ENCODE data around the gene LRP1B. TPM values are rescaled to one million over a fixed set of nuclear protein-coding genes. Genes with fewer than 3 reads are reported as not detected.

Gene LRP1B
- total and polyA plus RNA-seq, 2 donors (not counting 1 experiment from before 2014, with no cell fraction given) = not detected

DNA sequence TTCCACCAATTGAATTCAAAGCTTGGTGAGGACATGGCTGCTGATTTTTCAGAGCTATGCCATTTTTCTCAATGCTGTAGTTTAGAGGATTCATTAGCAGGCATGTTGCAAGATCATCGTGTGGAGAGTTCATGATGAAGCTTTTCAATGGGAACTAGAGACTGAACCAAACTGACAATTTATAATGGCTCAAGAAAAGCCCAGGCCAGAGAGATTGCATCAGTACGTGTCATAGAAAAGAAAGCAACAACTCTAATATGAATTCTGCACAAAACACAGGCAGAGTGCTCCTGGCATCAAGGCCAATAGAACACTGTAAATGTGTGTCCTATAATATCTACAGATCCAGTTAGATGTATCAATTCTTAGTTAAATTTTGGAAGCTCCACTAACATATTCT lies 477.6 kb downstream of the LRP1B start:
- Histone ChIP-seq H3K79me2 (ENCODE audit: control insufficient read depth, insufficient read depth, low read length) (no peaks in the 10 kb centered on the region), H3K36me3 (replicated peaks in 1 of 2; ENCODE audit: control extremely low read depth in 1 of 2, control insufficient read depth in 1 of 2, extremely low read depth in 1 of 2, insufficient read depth in 2 of 2, low read length in 1 of 2) (no peaks in the 10 kb centered on the region), H3K27me3 (replicated peaks in 1 of 4; ENCODE audit: control extremely low read depth in 1 of 4, control insufficient read depth in 3 of 4, insufficient read depth in 4 of 4, low read length in 3 of 4) (no peaks in the 10 kb centered on the region), H3K9me3 (ENCODE audit: control extremely low read depth in 1 of 3, control insufficient read depth in 2 of 3, insufficient read depth in 1 of 3, low read length in 2 of 3) (no peaks in the 10 kb centered on the region), H3K4me3 (ENCODE audit: control extremely low read depth in 1 of 5, extremely low read depth in 1 of 5, insufficient read depth in 1 of 5, low read depth in 2 of 5, low read length in 4 of 5) (no peak overlapping the region), H3K27ac (ENCODE audit: low read length in 2 of 2) (no peak overlapping the region), H4K20me1 (ENCODE audit: control insufficient read depth, insufficient read depth, low read length, poor library complexity, severe bottlenecking) (no peaks in the 10 kb centered on the region), H3K4me1 (ENCODE audit: control insufficient read depth in 2 of 2, insufficient read depth in 2 of 2, low read length in 2 of 2) (no peaks in the 10 kb centered on the region), H3K4me2 (replicated peaks; ENCODE audit: low read depth, low read length, poor library complexity, severe bottlenecking) (no peak overlapping the region), H3K9ac (ENCODE audit: low read length) (no peak overlapping the region), H2AFZ (ENCODE audit: insufficient read depth, low read depth, low read length, poor library complexity, severe bottlenecking) (no peak overlapping the region)
- ChIA-PET CTCF (no interaction called here), POLR2A (no interaction called here)
- intact Hi-C loops (cut with micrococcal nuclease) = no loop called here
- Mint-ChIP-seq H3K9me3 (ENCODE audit: insufficient read depth) (no peaks in the 10 kb centered on the region), H3K4me3 (no peak overlapping the region), H3K27ac (no peak overlapping the region), H3K27me3 (no peaks in the 10 kb centered on the region), H3K4me1 (no peaks in the 10 kb centered on the region)
- no CpG with 5 or more reads among the region's 2 CpGs for WGBS (ENCODE audit: insufficient coverage)
- no peak for TF ChIP-seq EZH2 (IDR thresholded peaks at IDR 0.05; ENCODE audit: borderline replicate concordance, insufficient read depth, low read depth, low read length, poor library complexity, severe bottlenecking)
- TF ChIP-seq, protein P1, sequence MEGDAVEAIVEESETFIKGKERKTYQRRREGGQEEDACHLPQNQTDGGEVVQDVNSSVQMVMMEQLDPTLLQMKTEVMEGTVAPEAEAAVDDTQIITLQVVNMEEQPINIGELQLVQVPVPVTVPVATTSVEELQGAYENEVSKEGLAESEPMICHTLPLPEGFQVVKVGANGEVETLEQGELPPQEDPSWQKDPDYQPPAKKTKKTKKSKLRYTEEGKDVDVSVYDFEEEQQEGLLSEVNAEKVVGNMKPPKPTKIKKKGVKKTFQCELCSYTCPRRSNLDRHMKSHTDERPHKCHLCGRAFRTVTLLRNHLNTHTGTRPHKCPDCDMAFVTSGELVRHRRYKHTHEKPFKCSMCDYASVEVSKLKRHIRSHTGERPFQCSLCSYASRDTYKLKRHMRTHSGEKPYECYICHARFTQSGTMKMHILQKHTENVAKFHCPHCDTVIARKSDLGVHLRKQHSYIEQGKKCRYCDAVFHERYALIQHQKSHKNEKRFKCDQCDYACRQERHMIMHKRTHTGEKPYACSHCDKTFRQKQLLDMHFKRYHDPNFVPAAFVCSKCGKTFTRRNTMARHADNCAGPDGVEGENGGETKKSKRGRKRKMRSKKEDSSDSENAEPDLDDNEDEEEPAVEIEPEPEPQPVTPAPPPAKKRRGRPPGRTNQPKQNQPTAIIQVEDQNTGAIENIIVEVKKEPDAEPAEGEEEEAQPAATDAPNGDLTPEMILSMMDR (IDR thresholded peaks at IDR 0.05) = no peak
- ATAC-seq (ENCODE audit: low read depth) (no peak), DNase-seq (no peak)

DNA sequence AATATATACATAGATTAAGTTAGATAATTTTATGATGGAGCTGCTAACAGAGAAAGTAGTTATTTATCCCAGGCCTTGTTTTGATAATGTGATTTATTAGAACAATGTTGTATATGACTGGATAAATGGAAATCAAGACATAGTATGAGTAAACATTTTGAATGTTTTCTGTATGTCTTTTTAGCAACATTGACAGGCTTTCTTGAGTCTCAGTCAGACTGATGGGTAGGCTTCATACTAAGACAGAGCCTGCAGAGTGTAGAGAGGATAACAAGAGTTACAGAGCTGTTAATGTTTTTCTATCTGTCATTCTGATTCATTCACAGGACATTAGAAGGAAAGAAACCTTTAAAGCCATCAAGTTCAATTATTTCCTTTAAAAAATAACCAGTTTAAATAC lies 478.5 kb downstream of the LRP1B start:
- Mint-ChIP-seq H3K27ac (no peak overlapping the region), H3K27me3 (no peaks in the 10 kb centered on the region), H3K4me1 (no peaks in the 10 kb centered on the region), H3K4me3 (no peak overlapping the region), H3K9me3 (ENCODE audit: insufficient read depth) (no peaks in the 10 kb centered on the region)
- ChIA-PET CTCF (no interaction called here), POLR2A (no interaction called here)
- Histone ChIP-seq H3K27me3 (replicated peaks in 1 of 4; ENCODE audit: control extremely low read depth in 1 of 4, control insufficient read depth in 3 of 4, insufficient read depth in 4 of 4, low read length in 3 of 4) (no peaks in the 10 kb centered on the region), H2AFZ (ENCODE audit: insufficient read depth, low read depth, low read length, poor library complexity, severe bottlenecking) (no peak overlapping the region), H3K79me2 (ENCODE audit: control insufficient read depth, insufficient read depth, low read length) (no peaks in the 10 kb centered on the region), H3K9me3 (ENCODE audit: control extremely low read depth in 1 of 3, control insufficient read depth in 2 of 3, insufficient read depth in 1 of 3, low read length in 2 of 3) (no peaks in the 10 kb centered on the region), H3K4me3 (ENCODE audit: control extremely low read depth in 1 of 5, extremely low read depth in 1 of 5, insufficient read depth in 1 of 5, low read depth in 2 of 5, low read length in 4 of 5) (no peak overlapping the region), H3K27ac (ENCODE audit: low read length in 2 of 2) (no peak overlapping the region), H3K4me2 (replicated peaks; ENCODE audit: low read depth, low read length, poor library complexity, severe bottlenecking) (no peak overlapping the region), H4K20me1 (ENCODE audit: control insufficient read depth, insufficient read depth, low read length, poor library complexity, severe bottlenecking) (no peaks in the 10 kb centered on the region), H3K4me1 (ENCODE audit: control insufficient read depth in 2 of 2, insufficient read depth in 2 of 2, low read length in 2 of 2) (no peaks in the 10 kb centered on the region), H3K36me3 (replicated peaks in 1 of 2; ENCODE audit: control extremely low read depth in 1 of 2, control insufficient read depth in 1 of 2, extremely low read depth in 1 of 2, insufficient read depth in 2 of 2, low read length in 1 of 2) (no peaks in the 10 kb centered on the region), H3K9ac (ENCODE audit: low read length) (no peak overlapping the region)
- no peak for ATAC-seq (ENCODE audit: low read depth)
- intact Hi-C loops (cut with micrococcal nuclease) = no loop called here
- DNase-seq = no peak
- TF ChIP-seq, protein P1 (IDR thresholded peaks at IDR 0.05) = no peak
- no peak for TF ChIP-seq EZH2 (IDR thresholded peaks at IDR 0.05; ENCODE audit: borderline replicate concordance, insufficient read depth, low read depth, low read length, poor library complexity, severe bottlenecking)
